ENCODE measurements around the gene PTGFRN. TPM values are rescaled to one million over a fixed set of nuclear protein-coding genes. Genes with fewer than 3 reads are reported as not detected.

The PTGFRN gene
- total and polyA plus RNA-seq, 2 experiments from 2014 or later = 17.4 to 32.7 TPM

- no peak overlapping the region for H3K27ac ChIP-seq (ENCODE audit: low read depth)
- no peak for TF ChIP-seq JUNB (IDR thresholded peaks at IDR 0.05; ENCODE audit: unreplicated experiment)
- no peak for TF ChIP-seq REST (IDR thresholded peaks at IDR 0.05; ENCODE audit: unreplicated experiment)
- TF ChIP-seq STAT1 (IDR thresholded peaks at IDR 0.05; ENCODE audit: unreplicated experiment) = no peak
- TF ChIP-seq CREB1 (CRISPR knock-in tag; IDR thresholded peaks at IDR 0.05; ENCODE audit: low read depth) = no peak
- TF ChIP-seq, protein P1, sequence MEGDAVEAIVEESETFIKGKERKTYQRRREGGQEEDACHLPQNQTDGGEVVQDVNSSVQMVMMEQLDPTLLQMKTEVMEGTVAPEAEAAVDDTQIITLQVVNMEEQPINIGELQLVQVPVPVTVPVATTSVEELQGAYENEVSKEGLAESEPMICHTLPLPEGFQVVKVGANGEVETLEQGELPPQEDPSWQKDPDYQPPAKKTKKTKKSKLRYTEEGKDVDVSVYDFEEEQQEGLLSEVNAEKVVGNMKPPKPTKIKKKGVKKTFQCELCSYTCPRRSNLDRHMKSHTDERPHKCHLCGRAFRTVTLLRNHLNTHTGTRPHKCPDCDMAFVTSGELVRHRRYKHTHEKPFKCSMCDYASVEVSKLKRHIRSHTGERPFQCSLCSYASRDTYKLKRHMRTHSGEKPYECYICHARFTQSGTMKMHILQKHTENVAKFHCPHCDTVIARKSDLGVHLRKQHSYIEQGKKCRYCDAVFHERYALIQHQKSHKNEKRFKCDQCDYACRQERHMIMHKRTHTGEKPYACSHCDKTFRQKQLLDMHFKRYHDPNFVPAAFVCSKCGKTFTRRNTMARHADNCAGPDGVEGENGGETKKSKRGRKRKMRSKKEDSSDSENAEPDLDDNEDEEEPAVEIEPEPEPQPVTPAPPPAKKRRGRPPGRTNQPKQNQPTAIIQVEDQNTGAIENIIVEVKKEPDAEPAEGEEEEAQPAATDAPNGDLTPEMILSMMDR (conservative IDR thresholded peaks at IDR 0.05; ENCODE audit: low read depth in 2 of 2) = no peak
Measured at GRCh38 chr1:116984406-116985160, 74.9 kb downstream of the PTGFRN start.

GRCh38 chr1:116986421-116987255 lies 76.9 kb downstream of the PTGFRN start:
- Mint-ChIP-seq H3K27me3 (ENCODE audit: insufficient read depth, low read depth, poor library complexity) (peaks cover 6% of the 10 kb centered on the region), H3K4me1 (peaks cover 29% of the 10 kb centered on the region), H3K36me3 (ENCODE audit: low read depth) (peaks cover 39% of the 10 kb centered on the region), H3K4me3 (no peak overlapping the region), H3K27ac (peak overlapping the region; percentile 67), H3K9me3 (no peaks in the 10 kb centered on the region)
- Histone ChIP-seq H3K79me2 (replicated peaks; ENCODE audit: insufficient read depth) (no peaks in the 10 kb centered on the region; the same call in 1 of the 2 replicates), H3K9me2 (ENCODE audit: insufficient read depth) (no peaks in the 10 kb centered on the region), H3F3A (replicated peaks; ENCODE audit: low read depth) (no peaks in the 10 kb centered on the region), H3K27me3 (ENCODE audit: insufficient read depth) (no peaks in the 10 kb centered on the region), H3K36me3 (ENCODE audit: insufficient read depth) (no peaks in the 10 kb centered on the region), H3K4me1 (ENCODE audit: insufficient read depth) (no peaks in the 10 kb centered on the region), H3K4me3 (no peak overlapping the region), H4K20me1 (replicated peaks; ENCODE audit: insufficient read depth) (0 out of 2 replicates have a peak, but pooled peaks cover 4% of the 10 kb centered on the region), H3K4me2 (no peak overlapping the region), H2AFZ (no peak overlapping the region), H3K27ac (ENCODE audit: low read depth) (no peak overlapping the region)
- TF ChIP-seq, protein P1 (conservative IDR thresholded peaks at IDR 0.05; ENCODE audit: low read depth in 2 of 2) = 0 out of 4 replicates have a peak, but pooled peaks of 1 of the 2 experiments have one; percentile 27
- no peak for TF ChIP-seq STAT1 (IDR thresholded peaks at IDR 0.05; ENCODE audit: unreplicated experiment)
- peak; percentile 64 for ATAC-seq
- peak; percentile 57 for DNase-seq (ENCODE audit: low spot score)

More at GRCh38 chr1:116984406-116985160, 74.9 kb downstream of the PTGFRN start:
- H3K36me3 ChIP-seq (ENCODE audit: insufficient read depth) = no peaks in the 10 kb centered on the region
- H3K4me2 ChIP-seq = no peak overlapping the region
- no peak overlapping the region for H3K4me3 Mint-ChIP-seq
- 0 out of 2 replicates have a peak, but pooled peaks cover 4% of the 10 kb centered on the region for H4K20me1 ChIP-seq (replicated peaks; ENCODE audit: insufficient read depth)
- H3K36me3 Mint-ChIP-seq (ENCODE audit: low read depth) = peaks cover 26% of the 10 kb centered on the region
- H3K4me3 ChIP-seq = no peak overlapping the region
- DNase-seq (ENCODE audit: low spot score) = no peak
- no peaks in the 10 kb centered on the region for H3K9me2 ChIP-seq (ENCODE audit: insufficient read depth)
- H3K4me1 Mint-ChIP-seq = peaks cover 15% of the 10 kb centered on the region
- H3K27me3 ChIP-seq (ENCODE audit: insufficient read depth) = no peaks in the 10 kb centered on the region
- H3F3A ChIP-seq (replicated peaks; ENCODE audit: low read depth) = no peaks in the 10 kb centered on the region
- H3K79me2 ChIP-seq (replicated peaks; ENCODE audit: insufficient read depth) = no peaks in the 10 kb centered on the region; the same call in 1 of the 2 replicates
- no peak for ATAC-seq
- peaks cover 4% of the 10 kb centered on the region for H3K27me3 Mint-ChIP-seq (ENCODE audit: insufficient read depth, low read depth, poor library complexity)
- H2AFZ ChIP-seq = no peak overlapping the region
- H3K4me1 ChIP-seq (ENCODE audit: insufficient read depth) = no peaks in the 10 kb centered on the region
- H3K9me3 Mint-ChIP-seq = no peaks in the 10 kb centered on the region
- H3K27ac Mint-ChIP-seq = no peak overlapping the region
